ENCODE data around the gene SEMA3B.
A peak's percentile ranks its signal among the peaks of the same experiment; 100 is the strongest.
"Not testable (repeated sequence)": the region's sequence is repeated elsewhere in the genome, so short reads cannot be mapped to it uniquely, and the experiment has no call there.

Gene SEMA3B

GRCh38 chr3:50260027-50260941 lies 8.7 kb upstream of the SEMA3B start:
- peak; percentile 87 for DNase-seq

- no peak for DNase-seq
These were observed 8.0 kb upstream of the SEMA3B start for GRCh38 chr3:50260942-50261441.

- DNase-seq, result no peak
These were observed 7.4 kb upstream of the SEMA3B start for GRCh38 chr3:50261505-50261904.

GRCh38 chr3:50262200-50262599 lies 6.7 kb upstream of the SEMA3B start:
- DNase-seq, result not testable (repeated sequence)

- no peak for DNase-seq
These were observed 6.2 kb upstream of the SEMA3B start for GRCh38 chr3:50262778-50263177.

GRCh38 chr3:50263478-50264382 lies 5.2 kb upstream of the SEMA3B start:
- DNase-seq, result no peak

GRCh38 chr3:50264383-50264963 lies 4.5 kb upstream of the SEMA3B start:
- peak; percentile 92 for DNase-seq

- no peak for DNase-seq
These were observed 3.9 kb upstream of the SEMA3B start for GRCh38 chr3:50264964-50265485.

GRCh38 chr3:50265571-50265970 lies 3.4 kb upstream of the SEMA3B start:
- no peak for DNase-seq

- DNase-seq, result no peak
These were observed 2.9 kb upstream of the SEMA3B start for GRCh38 chr3:50266017-50266416.

GRCh38 chr3:50266836-50267235 lies 2.1 kb upstream of the SEMA3B start:
- no peak for DNase-seq

- DNase-seq, result no peak
These were observed 1.6 kb upstream of the SEMA3B start for GRCh38 chr3:50267280-50267913.

- no peak for DNase-seq
These were observed 671 bp upstream of the SEMA3B start for GRCh38 chr3:50268276-50268675.

- DNase-seq, result no peak
These were observed 513 bp downstream of the SEMA3B start for GRCh38 chr3:50269460-50269859.

GRCh38 chr3:50269977-50270413 lies 1.0 kb downstream of the SEMA3B start:
- peak; percentile 38 for DNase-seq

- DNase-seq, result no peak
These were observed 1.7 kb downstream of the SEMA3B start for GRCh38 chr3:50270422-50271224.

- DNase-seq, result no peak
These were observed 2.5 kb downstream of the SEMA3B start for GRCh38 chr3:50271314-50271936.

GRCh38 chr3:50272538-50272910 lies 3.6 kb downstream of the SEMA3B start:
- DNase-seq, result not testable (repeated sequence)

GRCh38 chr3:50272911-50273688 lies 4.2 kb downstream of the SEMA3B start:
- peak; percentile 77 for DNase-seq

- DNase-seq, result no peak
These were observed 4.7 kb downstream of the SEMA3B start for GRCh38 chr3:50273689-50274065.
